Sigmoid colon (tissue), 7 donors: Measurements from ENCODE around the gene TKT. TPM values are rescaled to one million over a fixed set of nuclear protein-coding genes. Genes with fewer than 3 reads are reported as not detected.

Source experiments
- DNase-seq: peaks from one replicate; pipeline ENCODE4 v3.0.0-alpha.2; 2019
- H3K27ac ChIP-seq, 4 donors: fragments of 200-600 bp; sonication (generic); one replicate each; pipeline ENCODE4 v1.5.1; 2016 to 2019; ENCODE audit warnings: mild to moderate bottlenecking in 1 of 4
- H3K27me3 ChIP-seq, 3 donors: fragments of 200-600 bp; sonication (generic); one replicate each; pipeline ENCODE4 v1.5.1; 2019; ENCODE audit warnings: mild to moderate bottlenecking in 1 of 3
- H3K36me3 ChIP-seq, 4 donors: fragments of 200-600 bp; sonication (generic); one replicate each; pipeline ENCODE4 v1.5.1; 2016 to 2019
- H3K4me1 ChIP-seq, 4 donors: fragments of 200-600 bp; sonication (generic); one replicate each; pipeline ENCODE4 v1.5.1; 2017 to 2019
- H3K4me3 ChIP-seq, 4 donors: fragments of 200-600 bp; sonication (generic); one replicate each; pipeline ENCODE4 v1.5.1; 2017 to 2019; ENCODE audit warnings: mild to moderate bottlenecking in 2 of 4, moderate library complexity in 1 of 4
- H3K9me3 ChIP-seq, 4 donors: fragments of 200-600 bp in 3 of 4; sonication (generic) in 3 of 4; one replicate each; pipeline versions ENCODE4 v1.5.1 to v1.6.1; 2013 to 2019
- EP300 ChIP-seq, 4 donors: sonication (generic); formaldehyde crosslinking; IDR thresholded peaks; one replicate each; pipeline ENCODE4 v1.6.1; 2017; ENCODE audit warnings: antibody characterized with exemption in 4 of 4
- POLR2A ChIP-seq, 2 donors: fragments of 450-650 bp; IDR thresholded peaks; one replicate each; pipeline ENCODE4 v1.6.1; 2016; ENCODE audit warnings: antibody characterized with exemption in 2 of 2, mild to moderate bottlenecking in 2 of 2, moderate library complexity in 2 of 2
- POLR2AphosphoS5 ChIP-seq, 4 donors: sonication (generic); formaldehyde crosslinking; IDR thresholded peaks; one replicate each; pipeline ENCODE4 v1.6.1; 2017; ENCODE audit warnings: antibody characterized with exemption in 4 of 4
- WGBS, 2 donors: extraction: QIAGEN DNeasy Blood & Tissue Kit; methylation state at CpG; one replicate each; pipeline ENCODE4 v1.1.7; 2013; 5-methylcytosine and 5-hydroxymethylcytosine counted together
- intact Hi-C: fragments of 100-400 bp; cut with DNase I; formaldehyde crosslinking; loops from one replicate; pipeline ENCODE4 v1.15.1; 2023
- polyA plus RNA-seq, 3 donors: library from polyadenylated mRNA; stranded (reverse); fragments of 200-250 nt; gene quantifications; one replicate each; pipeline ENCODE4 v1.2.3, GENCODE V29; 2013
- total RNA-seq, 4 donors: library from RNA; depleted of rRNA; stranded (reverse); fragments of >200 nt; gene quantifications; one replicate each; pipeline ENCODE4 v1.1.0, GENCODE V29; 2016
- TF ChIP-seq, protein P1 (sequence below), 4 experiments: fragments of 450-650 bp in 3 of 4; fragments of 200-600 bp in 1 of 4; IDR thresholded peaks; one replicate each; pipeline ENCODE4 v1.5.1; 2016 to 2019; ENCODE audit warnings: antibody characterized with exemption in 4 of 4, mild to moderate bottlenecking in 3 of 4, moderate library complexity in 2 of 4
- donor health status: healthy with polysubstance abuse.
- donor health status: Bipolar disorder and iron deficiency.
- donor health status: healthy.

TKT gene
- total and polyA plus RNA-seq, 7 donors: 88.9 to 305 (median 184) TPM

GRCh38 chr3:53242155-53242554 lies 13.7 kb downstream of the TKT start:
- Histone ChIP-seq H3K4me3 (no peak overlapping the region), H3K27ac (peak overlapping the region in 3 of 4 donors; percentile 5 to 29 (median 13)), H3K27me3 (no peaks in the 10 kb centered on the region), H3K4me1 (peaks cover 0 to 83% (median 54%) of the 10 kb centered on the region in 4 donors), H3K9me3 (no peaks in the 10 kb centered on the region), H3K36me3 (peaks cover 36 to 50% (median 42%) of the 10 kb centered on the region in 4 donors)
- intact Hi-C loops: no loop called here
- TF ChIP-seq, protein P1, sequence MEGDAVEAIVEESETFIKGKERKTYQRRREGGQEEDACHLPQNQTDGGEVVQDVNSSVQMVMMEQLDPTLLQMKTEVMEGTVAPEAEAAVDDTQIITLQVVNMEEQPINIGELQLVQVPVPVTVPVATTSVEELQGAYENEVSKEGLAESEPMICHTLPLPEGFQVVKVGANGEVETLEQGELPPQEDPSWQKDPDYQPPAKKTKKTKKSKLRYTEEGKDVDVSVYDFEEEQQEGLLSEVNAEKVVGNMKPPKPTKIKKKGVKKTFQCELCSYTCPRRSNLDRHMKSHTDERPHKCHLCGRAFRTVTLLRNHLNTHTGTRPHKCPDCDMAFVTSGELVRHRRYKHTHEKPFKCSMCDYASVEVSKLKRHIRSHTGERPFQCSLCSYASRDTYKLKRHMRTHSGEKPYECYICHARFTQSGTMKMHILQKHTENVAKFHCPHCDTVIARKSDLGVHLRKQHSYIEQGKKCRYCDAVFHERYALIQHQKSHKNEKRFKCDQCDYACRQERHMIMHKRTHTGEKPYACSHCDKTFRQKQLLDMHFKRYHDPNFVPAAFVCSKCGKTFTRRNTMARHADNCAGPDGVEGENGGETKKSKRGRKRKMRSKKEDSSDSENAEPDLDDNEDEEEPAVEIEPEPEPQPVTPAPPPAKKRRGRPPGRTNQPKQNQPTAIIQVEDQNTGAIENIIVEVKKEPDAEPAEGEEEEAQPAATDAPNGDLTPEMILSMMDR (IDR thresholded peaks at IDR 0.05): no peak
- no peak for TF ChIP-seq POLR2AphosphoS5 (IDR thresholded peaks at IDR 0.05)
- TF ChIP-seq EP300 (IDR thresholded peaks at IDR 0.05): no peak
- TF ChIP-seq POLR2A (IDR thresholded peaks at IDR 0.05): no peak
- whole genome bisulfite sequencing, 2 donors: 92 to 93% methylated on average over 7 of the region's 7 CpGs
- DNase-seq: no peak

GRCh38 chr3:53240989-53241972 lies 14.5 kb downstream of the TKT start:
- DNase-seq: no peak
- Histone ChIP-seq H3K27me3 (no peaks in the 10 kb centered on the region), H3K27ac (peak overlapping the region in 1 of 4 donors; percentile 77), H3K4me3 (no peak overlapping the region), H3K36me3 (peaks cover 40 to 59% (median 43%) of the 10 kb centered on the region in 4 donors), H3K4me1 (peaks cover 0 to 92% (median 61%) of the 10 kb centered on the region in 4 donors), H3K9me3 (no peaks in the 10 kb centered on the region)
- intact Hi-C loops: no loop called here
- WGBS, 2 donors: 94% methylated on average over 28 of the region's 28 CpGs
- TF ChIP-seq POLR2AphosphoS5 (IDR thresholded peaks at IDR 0.05) (no peak), POLR2A (IDR thresholded peaks at IDR 0.05) (no peak), EP300 (IDR thresholded peaks at IDR 0.05) (no peak)
- TF ChIP-seq, protein P1 (IDR thresholded peaks at IDR 0.05): no peak

- WGBS, 2 donors: 85 to 86% methylated on average over 5 of the region's 5 CpGs
- Histone ChIP-seq H3K4me3 (no peak overlapping the region), H3K4me1 (peaks cover 0 to 93% (median 65%) of the 10 kb centered on the region in 4 donors), H3K27me3 (no peaks in the 10 kb centered on the region), H3K9me3 (no peaks in the 10 kb centered on the region), H3K27ac (peak overlapping the region; percentile 16 to 77 (median 28)), H3K36me3 (peaks cover 48 to 74% (median 49%) of the 10 kb centered on the region in 4 donors)
- intact Hi-C loops: no loop called here
- TF ChIP-seq POLR2AphosphoS5 (IDR thresholded peaks at IDR 0.05) (no peak), EP300 (IDR thresholded peaks at IDR 0.05) (no peak), POLR2A (IDR thresholded peaks at IDR 0.05) (no peak)
- TF ChIP-seq, protein P1 (IDR thresholded peaks at IDR 0.05): no peak
- no peak for DNase-seq
Observed at GRCh38 chr3:53239800-53240199, 16.0 kb downstream of the TKT start.

DNA sequence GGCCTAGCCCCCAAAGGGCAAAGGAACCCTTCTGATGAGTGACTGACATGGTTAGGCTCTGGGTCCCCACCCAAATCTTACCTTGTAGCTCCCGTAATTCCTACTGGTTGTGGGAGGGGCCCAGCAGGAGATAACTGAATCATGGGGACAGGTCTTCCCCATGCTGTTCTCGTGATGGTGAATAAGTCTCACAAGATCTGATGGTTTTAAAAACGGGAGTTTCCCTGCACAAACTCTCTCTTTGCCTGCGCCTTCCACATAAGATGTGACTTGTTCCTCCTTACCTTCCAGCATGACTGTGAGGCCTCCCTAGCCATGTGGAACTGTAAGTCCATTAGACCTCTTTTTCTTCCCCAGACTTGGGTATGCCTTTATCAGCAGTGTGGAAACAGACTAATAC lies 16.9 kb downstream of the TKT start:
- Histone ChIP-seq H3K9me3 (no peaks in the 10 kb centered on the region), H3K4me1 (peaks cover 0 to 84% (median 56%) of the 10 kb centered on the region in 4 donors), H3K4me3 (no peak overlapping the region), H3K36me3 (peaks cover 57 to 83% (median 57%) of the 10 kb centered on the region in 4 donors), H3K27me3 (no peaks in the 10 kb centered on the region), H3K27ac (peak overlapping the region; percentile 27 to 77 (median 48))
- DNase-seq: no peak
- WGBS, 2 donors: 67 to 89% methylated on average over 4 of the region's 4 CpGs
- no peak for TF ChIP-seq EP300 (IDR thresholded peaks at IDR 0.05)
- no peak for TF ChIP-seq POLR2AphosphoS5 (IDR thresholded peaks at IDR 0.05)
- no peak for TF ChIP-seq POLR2A (IDR thresholded peaks at IDR 0.05)
- TF ChIP-seq, protein P1 (IDR thresholded peaks at IDR 0.05): no peak
- intact Hi-C loops: no loop called here
